GM12891 (cell line): ENCODE measurements around the gene EYS.

Source experiments
- DNase-seq: peaks from one replicate; pipeline ENCODE4 v3.0.0; 2011; ENCODE audit warnings: low spot score; ENCODE audit not compliant: insufficient read length
- FAIRE-seq: peaks from 2 replicates; lab custom pipeline; 2011; peaks lifted over from hg19 to GRCh38; lab: Jason Lieb, UNC
- PAX5 ChIP-seq: IDR thresholded peaks from 2 replicates; pipeline ENCODE4 v1.6.1; 2011; ENCODE audit warnings: low read length, moderate library complexity, mild to moderate bottlenecking; ENCODE audit not compliant: insufficient read depth, severe bottlenecking
- POLR2A ChIP-seq: IDR thresholded peaks from 2 replicates; pipeline ENCODE4 v1.6.1; 2011; ENCODE audit warnings: low read depth, low read length, control low read depth
- POLR2AphosphoS5 ChIP-seq: IDR thresholded peaks from 2 replicates; pipeline ENCODE4 v1.6.1; 2011; ENCODE audit warnings: low read depth, low read length, control low read depth
- POU2F2 ChIP-seq: IDR thresholded peaks from 2 replicates; pipeline ENCODE4 v1.6.1; 2011; ENCODE audit warnings: low read depth, mild to moderate bottlenecking, control low read depth, low read length, moderate library complexity
- SPI1 ChIP-seq: IDR thresholded peaks from 2 replicates; pipeline ENCODE4 v1.6.1; 2011; ENCODE audit warnings: low read depth, low read length, control low read depth
- TAF1 ChIP-seq: IDR thresholded peaks from 2 replicates; pipeline ENCODE4 v1.6.1; 2011; ENCODE audit warnings: low read depth, low read length, control low read depth

Gene EYS

GRCh38 chr6:64715624-64716023, 991.4 kb downstream of the EYS start:
- no peak for TF ChIP-seq SPI1
- TF ChIP-seq TAF1, result no peak
- no peak for TF ChIP-seq POLR2A
- TF ChIP-seq PAX5, result no peak
- no peak for TF ChIP-seq POLR2AphosphoS5
- no peak for TF ChIP-seq POU2F2
- no peak for DNase-seq
- FAIRE-seq, result no peak

DNA sequence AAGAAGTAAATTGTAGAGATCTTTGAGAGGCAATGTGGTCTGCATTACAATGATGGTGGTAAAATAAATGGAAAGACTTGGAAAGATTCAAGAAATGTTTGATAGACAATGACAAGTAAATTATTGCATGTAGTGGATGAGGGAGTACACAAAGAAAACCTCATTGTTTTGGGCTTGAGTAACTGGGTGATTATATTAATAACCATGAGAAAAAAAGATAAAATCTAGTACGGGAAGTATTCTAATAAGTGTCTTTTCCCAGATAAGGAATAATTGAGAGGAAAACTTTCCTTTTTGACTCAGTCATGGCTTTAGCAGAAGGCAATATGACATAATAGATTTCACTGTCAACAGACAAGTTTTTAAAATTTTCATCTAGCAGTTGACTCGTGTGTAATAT, 993.0 kb downstream of the EYS start:
- FAIRE-seq (no peak), DNase-seq (no peak)
- TF ChIP-seq POLR2AphosphoS5 (no peak), POLR2A (no peak), TAF1 (no peak), SPI1 (no peak), POU2F2 (no peak), PAX5 (no peak)

DNA sequence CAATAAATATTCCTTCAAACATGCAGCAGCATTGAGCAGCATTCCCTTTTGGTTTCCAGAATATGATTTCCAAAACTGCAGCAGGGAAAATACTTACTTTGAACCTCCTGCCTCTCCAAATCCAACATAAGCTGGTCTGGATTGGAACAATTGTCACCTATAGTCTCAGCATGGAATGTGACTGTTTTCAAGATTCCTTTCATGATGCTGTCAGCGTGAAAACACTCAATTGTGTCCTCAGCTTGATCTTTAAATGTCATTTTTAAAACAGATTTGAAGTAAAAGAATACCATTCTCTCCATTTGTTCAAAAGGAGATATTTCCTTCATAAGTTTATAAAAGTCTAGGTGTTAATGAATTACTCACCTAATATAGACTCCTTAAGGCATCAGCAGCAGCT, 993.9 kb downstream of the EYS start:
- TF ChIP-seq POU2F2 (no peak), SPI1 (no peak), TAF1 (no peak), POLR2A (no peak), POLR2AphosphoS5 (no peak)
- no peak for DNase-seq
- FAIRE-seq, result no peak

DNA sequence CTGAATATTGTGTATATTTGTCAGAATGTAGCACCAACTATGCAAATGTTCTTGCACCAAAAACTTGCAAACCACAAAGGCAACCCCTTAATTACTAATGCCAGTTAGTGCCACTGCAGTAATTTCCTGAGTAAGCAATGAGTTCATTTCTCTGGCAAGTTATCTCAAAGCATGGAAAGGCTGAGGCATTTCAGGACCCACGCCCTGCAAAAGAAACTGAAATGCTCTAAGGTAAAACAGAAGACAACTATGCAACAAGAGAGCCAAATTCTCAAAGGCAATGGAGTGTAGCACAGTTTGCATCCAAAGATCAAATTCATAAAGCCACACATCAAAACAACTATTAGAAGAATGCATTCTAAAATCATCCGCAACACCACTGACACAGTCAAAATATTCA, 994.4 kb downstream of the EYS start:
- DNase-seq (no peak), FAIRE-seq (no peak)
- TF ChIP-seq POLR2A, result no peak
- TF ChIP-seq POU2F2, result no peak
- TF ChIP-seq TAF1, result no peak
- no peak for TF ChIP-seq PAX5
- TF ChIP-seq POLR2AphosphoS5, result no peak
- no peak for TF ChIP-seq SPI1

DNA sequence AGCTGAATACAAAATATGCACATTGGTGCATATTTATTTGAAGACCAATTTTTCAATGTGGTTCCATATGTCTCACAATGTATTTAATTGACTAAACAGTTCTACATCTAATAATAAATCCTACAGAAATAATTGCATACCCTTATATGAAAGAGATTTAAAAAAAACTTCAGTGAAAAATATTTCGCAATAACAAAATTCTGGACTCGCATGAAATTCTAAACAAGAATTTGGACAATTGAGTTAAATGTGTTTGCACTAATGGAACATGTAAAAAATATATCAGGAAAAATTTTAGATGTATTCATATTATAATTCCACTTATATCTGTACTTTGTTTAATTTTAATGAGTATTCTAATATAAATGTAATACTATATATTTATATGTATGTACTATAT, 1003.1 kb downstream of the EYS start:
- DNase-seq (no peak), FAIRE-seq (no peak)
- no peak for TF ChIP-seq POLR2A
- no peak for TF ChIP-seq POLR2AphosphoS5
- no peak for TF ChIP-seq SPI1
- TF ChIP-seq PAX5, result no peak
- no peak for TF ChIP-seq POU2F2
- no peak for TF ChIP-seq TAF1

DNA sequence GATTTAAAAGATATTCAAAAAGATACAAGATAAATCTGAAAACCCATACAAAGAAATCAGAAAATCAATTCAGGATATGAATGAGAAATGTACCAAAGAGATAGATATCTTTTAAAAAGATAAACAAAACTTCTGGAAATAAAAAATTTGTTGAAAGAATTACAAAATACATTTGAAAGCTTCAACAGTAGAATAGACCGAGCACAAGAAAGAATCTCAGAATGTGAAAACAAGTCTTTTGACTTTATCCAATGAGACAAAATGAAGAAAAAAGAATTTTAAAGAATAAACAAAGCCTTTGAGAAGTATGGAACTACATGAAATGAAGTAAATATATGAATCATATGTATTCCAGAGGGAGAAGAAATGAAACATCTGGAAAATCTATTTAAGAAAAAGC, 1011.0 kb downstream of the EYS start:
- DNase-seq, result no peak
- no peak for FAIRE-seq
- TF ChIP-seq SPI1, result no peak
- TF ChIP-seq POLR2A, result no peak
- TF ChIP-seq POLR2AphosphoS5, result no peak
- TF ChIP-seq POU2F2, result no peak
- no peak for TF ChIP-seq PAX5
- TF ChIP-seq TAF1, result no peak

DNA sequence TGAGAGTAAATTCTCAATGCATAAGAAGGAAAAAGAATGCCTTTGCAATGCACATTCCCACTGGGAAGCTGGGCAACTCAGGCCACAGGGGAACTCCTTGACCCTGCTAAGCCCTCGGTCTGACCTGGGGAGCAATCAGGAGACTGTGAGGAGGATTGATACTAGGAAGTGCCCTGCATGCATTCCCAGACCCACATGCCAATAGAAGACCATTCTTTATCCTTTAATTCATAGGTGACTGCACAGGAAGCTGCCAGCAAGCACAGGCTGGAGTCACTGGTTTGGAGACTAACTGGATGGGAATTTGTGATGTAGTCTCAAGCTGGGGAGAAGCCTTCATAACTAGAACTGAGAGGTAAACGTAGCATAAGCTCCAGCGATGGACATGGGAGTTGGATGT, 1012.7 kb downstream of the EYS start:
- FAIRE-seq, result no peak
- no peak for DNase-seq
- TF ChIP-seq POLR2A (no peak), PAX5 (no peak), SPI1 (no peak), POLR2AphosphoS5 (no peak), POU2F2 (no peak), TAF1 (no peak)

DNA sequence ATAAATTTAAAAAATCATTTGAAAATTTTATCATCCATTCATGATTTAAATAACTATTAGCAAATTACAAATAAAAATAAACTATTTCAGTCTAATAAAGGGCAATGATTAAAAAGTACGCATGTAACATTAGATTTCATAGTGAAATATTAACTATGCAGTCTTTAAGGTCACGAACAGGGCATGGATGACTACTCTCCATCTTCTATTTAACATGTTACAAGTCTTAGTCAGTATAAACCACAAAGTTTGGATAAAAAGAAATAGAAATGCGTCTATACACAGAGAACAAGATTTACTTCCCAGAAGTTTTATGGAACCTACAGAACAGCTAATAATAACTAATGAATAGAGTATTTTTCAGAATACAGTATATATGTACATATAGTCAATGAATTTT, 1016.0 kb downstream of the EYS start:
- DNase-seq (no peak), FAIRE-seq (no peak)
- TF ChIP-seq POU2F2 (no peak), TAF1 (no peak), POLR2A (no peak), PAX5 (no peak), SPI1 (no peak), POLR2AphosphoS5 (no peak)

- FAIRE-seq, result no peak
- TF ChIP-seq POLR2A (no peak), SPI1 (no peak), POU2F2 (no peak), TAF1 (no peak), PAX5 (no peak), POLR2AphosphoS5 (no peak)
Measured at GRCh38 chr6:64685401-64685800, 1021.6 kb downstream of the EYS start.

GRCh38 chr6:64683682-64684081, 1023.3 kb downstream of the EYS start:
- FAIRE-seq (no peak), DNase-seq (no peak)
- no peak for TF ChIP-seq SPI1
- TF ChIP-seq POLR2AphosphoS5, result no peak
- no peak for TF ChIP-seq PAX5
- no peak for TF ChIP-seq POU2F2
- TF ChIP-seq POLR2A, result no peak
- no peak for TF ChIP-seq TAF1

More at GRCh38 chr6:64685401-64685800, 1021.6 kb downstream of the EYS start:
- no peak for DNase-seq
